ENCODE results near the gene TMCC1.

DNA sequence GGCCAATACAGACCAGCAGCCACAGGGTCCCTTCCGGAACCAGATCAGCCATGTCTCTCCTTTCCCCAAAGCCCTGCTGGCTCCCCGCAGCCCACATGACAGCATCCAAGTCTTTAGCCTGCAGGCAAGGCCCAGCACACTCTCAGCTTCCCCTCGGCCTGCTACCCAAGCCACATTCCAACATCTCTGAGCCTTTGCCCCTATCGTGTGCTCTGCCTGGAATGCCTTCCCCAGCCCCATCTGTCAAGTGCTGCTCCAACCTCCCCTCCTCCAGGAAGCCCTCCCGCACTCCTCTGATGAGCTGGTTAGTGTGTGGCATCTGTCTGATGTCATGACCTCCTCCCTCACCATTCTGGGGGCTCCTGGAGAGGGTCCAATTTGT is 295.5 kb downstream of the TMCC1 start:
- TF ChIP-seq, protein P1, sequence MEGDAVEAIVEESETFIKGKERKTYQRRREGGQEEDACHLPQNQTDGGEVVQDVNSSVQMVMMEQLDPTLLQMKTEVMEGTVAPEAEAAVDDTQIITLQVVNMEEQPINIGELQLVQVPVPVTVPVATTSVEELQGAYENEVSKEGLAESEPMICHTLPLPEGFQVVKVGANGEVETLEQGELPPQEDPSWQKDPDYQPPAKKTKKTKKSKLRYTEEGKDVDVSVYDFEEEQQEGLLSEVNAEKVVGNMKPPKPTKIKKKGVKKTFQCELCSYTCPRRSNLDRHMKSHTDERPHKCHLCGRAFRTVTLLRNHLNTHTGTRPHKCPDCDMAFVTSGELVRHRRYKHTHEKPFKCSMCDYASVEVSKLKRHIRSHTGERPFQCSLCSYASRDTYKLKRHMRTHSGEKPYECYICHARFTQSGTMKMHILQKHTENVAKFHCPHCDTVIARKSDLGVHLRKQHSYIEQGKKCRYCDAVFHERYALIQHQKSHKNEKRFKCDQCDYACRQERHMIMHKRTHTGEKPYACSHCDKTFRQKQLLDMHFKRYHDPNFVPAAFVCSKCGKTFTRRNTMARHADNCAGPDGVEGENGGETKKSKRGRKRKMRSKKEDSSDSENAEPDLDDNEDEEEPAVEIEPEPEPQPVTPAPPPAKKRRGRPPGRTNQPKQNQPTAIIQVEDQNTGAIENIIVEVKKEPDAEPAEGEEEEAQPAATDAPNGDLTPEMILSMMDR (IDR thresholded peaks at IDR 0.05) = no peak
- TF ChIP-seq POLR2A (IDR thresholded peaks at IDR 0.05; ENCODE audit: low read length) (no peak), CHD2 (IDR thresholded peaks at IDR 0.05; ENCODE audit: low read length, partially characterized antibody) (no peak), SMC3 (IDR thresholded peaks at IDR 0.05) (no peak), RARB (CRISPR knock-in tag; IDR thresholded peaks at IDR 0.05) (no peak), HDAC2 (IDR thresholded peaks at IDR 0.05) (no peak)

Measured in A549 (cell line).